Chondrocyte (in vitro differentiated cells): ENCODE results near the gene PEX7. TPM values are rescaled to one million over a fixed set of nuclear protein-coding genes. Genes with fewer than 3 reads are reported as not detected.
"Not testable (repeated sequence)": the region's sequence is repeated elsewhere in the genome, so short reads cannot be mapped to it uniquely, and the experiment has no call there.

Experiments
- DNase-seq: peaks from one replicate; pipeline ENCODE4 v3.0.0; 2021; ENCODE audit warnings: mixed read lengths, low spot score
- H3K27ac Mint-ChIP-seq: one replicate; pipeline ENCODE4 v1.8.0; 2021; ENCODE audit warnings: mild to moderate bottlenecking, moderate library complexity, mixed read lengths; ENCODE audit not compliant: unreplicated experiment
- H3K27me3 Mint-ChIP-seq: 2 replicates; pipeline ENCODE4 v1.8.0; 2021; ENCODE audit warnings: low read depth, mixed read lengths
- H3K36me3 Mint-ChIP-seq: 2 replicates; pipeline ENCODE4 v1.8.0; 2021; ENCODE audit warnings: low read depth, mixed read lengths
- H3K4me1 Mint-ChIP-seq: 2 replicates; pipeline ENCODE4 v1.8.0; 2021; ENCODE audit warnings: low read depth, mild to moderate bottlenecking, mixed read lengths
- H3K4me3 Mint-ChIP-seq: one replicate; pipeline ENCODE4 v1.8.0; 2021; ENCODE audit warnings: mild to moderate bottlenecking, moderate library complexity, mixed read lengths; ENCODE audit not compliant: unreplicated experiment
- H3K9me3 Mint-ChIP-seq: 2 replicates; pipeline ENCODE4 v1.8.0; 2021; ENCODE audit warnings: low read depth, mixed read lengths
- total RNA-seq: library from RNA; stranded (reverse); gene quantifications from 3 replicates; pipeline ENCODE4 v1.2.1, GENCODE V29; 2021
- TF ChIP-seq, protein P1 (sequence below): fragments of 200-600 bp; sonication (generic); IDR thresholded peaks from 2 replicates; pipeline ENCODE4 v1.5.0; 2021; ENCODE audit warnings: antibody characterized with exemption, mild to moderate bottlenecking, moderate library complexity

PEX7 gene
- total RNA-seq, 1 donor from 2014 or later: 7.0 TPM

DNA sequence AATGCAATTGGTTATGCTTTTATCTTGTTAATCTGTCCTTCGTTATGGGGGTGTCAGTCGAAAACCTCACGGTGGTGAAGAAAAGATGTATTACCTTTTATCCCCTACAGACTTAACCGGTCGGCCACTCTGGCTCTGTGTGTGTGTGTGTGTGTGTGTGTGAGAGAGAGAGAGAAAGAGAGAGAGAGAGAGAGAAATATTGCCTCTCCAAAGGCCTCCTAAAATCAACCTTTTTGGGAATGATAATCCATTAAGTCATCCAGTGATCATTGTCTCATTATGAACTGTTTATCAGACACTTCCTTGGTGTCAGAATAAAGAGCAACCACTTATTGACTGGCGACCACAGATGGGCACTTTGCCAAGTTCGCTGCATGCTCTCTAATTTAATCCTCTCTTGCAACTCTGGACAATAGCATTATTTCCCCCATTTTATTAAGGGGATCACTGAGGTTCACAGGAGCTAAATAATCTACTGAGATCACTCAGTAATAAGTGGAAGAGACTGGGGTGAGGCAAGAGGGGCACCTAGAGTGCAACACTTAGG lies 130.4 kb downstream of the PEX7 start:
- H3K36me3 Mint-ChIP-seq: peaks cover 2% of the 10 kb centered on the region
- no peak overlapping the region for H3K27ac Mint-ChIP-seq
- H3K9me3 Mint-ChIP-seq: peaks cover 7% of the 10 kb centered on the region
- TF ChIP-seq, protein P1, sequence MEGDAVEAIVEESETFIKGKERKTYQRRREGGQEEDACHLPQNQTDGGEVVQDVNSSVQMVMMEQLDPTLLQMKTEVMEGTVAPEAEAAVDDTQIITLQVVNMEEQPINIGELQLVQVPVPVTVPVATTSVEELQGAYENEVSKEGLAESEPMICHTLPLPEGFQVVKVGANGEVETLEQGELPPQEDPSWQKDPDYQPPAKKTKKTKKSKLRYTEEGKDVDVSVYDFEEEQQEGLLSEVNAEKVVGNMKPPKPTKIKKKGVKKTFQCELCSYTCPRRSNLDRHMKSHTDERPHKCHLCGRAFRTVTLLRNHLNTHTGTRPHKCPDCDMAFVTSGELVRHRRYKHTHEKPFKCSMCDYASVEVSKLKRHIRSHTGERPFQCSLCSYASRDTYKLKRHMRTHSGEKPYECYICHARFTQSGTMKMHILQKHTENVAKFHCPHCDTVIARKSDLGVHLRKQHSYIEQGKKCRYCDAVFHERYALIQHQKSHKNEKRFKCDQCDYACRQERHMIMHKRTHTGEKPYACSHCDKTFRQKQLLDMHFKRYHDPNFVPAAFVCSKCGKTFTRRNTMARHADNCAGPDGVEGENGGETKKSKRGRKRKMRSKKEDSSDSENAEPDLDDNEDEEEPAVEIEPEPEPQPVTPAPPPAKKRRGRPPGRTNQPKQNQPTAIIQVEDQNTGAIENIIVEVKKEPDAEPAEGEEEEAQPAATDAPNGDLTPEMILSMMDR: no peak
- DNase-seq: no peak
- no peak overlapping the region for H3K4me3 Mint-ChIP-seq
- peaks cover 5% of the 10 kb centered on the region for H3K4me1 Mint-ChIP-seq
- peaks cover 2% of the 10 kb centered on the region for H3K27me3 Mint-ChIP-seq

DNA sequence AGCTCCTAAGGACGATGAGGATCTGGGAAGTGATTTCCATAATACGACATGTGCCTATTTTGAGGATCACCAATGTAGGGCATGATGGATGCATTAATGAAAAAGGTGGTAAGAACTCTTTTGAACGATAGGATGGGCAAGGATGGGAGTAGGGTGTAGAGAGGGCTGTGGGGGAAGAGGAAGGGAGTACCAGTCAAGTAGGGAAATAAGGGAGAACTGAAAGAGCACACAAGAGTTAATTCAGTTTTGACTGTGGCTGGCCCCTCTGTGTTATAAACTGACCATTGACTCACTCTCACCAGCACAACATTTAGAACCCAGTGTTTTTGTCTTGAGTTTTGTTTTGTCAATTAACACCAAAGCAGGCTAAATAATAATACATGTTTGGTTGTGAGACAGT lies 132.7 kb downstream of the PEX7 start:
- no peak for DNase-seq
- no peak overlapping the region for H3K4me3 Mint-ChIP-seq
- no peak overlapping the region for H3K27ac Mint-ChIP-seq
- H3K9me3 Mint-ChIP-seq: no peaks in the 10 kb centered on the region
- H3K36me3 Mint-ChIP-seq: no peaks in the 10 kb centered on the region
- TF ChIP-seq, protein P1: no peak
- H3K4me1 Mint-ChIP-seq: peaks cover 5% of the 10 kb centered on the region
- peaks cover 6% of the 10 kb centered on the region for H3K27me3 Mint-ChIP-seq

DNA sequence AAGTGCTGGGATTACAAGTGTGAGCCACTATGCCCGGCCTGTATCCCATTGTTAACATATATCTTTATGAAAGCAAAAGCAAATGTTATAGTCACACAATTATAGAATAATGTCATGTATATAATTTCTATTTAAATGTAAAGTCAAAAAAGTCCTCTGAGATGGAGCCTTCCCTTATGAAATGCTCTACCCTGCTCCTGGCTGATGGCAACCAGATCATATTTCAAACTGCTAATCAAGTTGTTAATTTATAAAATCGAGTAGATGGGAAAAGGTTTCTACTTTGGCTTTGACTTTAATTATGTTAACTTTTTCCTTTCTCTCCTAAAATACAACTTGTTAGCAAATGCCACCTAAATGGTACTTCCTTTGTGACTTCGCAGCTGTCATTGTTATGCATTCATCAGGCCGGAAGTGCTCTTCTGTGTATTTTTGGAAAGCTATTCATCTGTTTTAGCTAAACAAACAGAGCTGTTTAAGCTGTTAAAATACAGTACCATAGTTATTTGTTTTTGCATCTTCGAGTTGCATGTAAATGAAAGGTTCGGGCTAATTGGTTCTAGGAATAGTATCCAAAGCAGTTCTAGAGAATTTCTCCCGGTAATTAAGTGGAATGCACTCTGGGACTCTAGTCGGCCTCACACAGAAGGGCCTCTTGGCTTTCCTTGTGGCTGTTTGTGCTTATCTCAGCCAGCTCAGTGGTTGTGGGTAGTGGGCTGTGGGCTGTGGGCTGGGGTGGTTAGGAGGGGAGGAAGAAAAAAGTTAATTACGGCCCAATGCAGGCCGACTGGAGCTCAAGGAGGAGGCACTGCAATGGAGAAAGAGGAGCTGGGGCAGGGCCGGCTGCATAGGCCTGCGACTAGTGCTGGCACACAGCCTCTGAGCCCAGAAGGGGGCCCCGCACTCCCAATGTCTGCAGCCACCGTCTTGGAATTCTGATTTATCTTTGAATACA lies 134.5 kb downstream of the PEX7 start:
- H3K4me3 Mint-ChIP-seq: no peak overlapping the region
- no peaks in the 10 kb centered on the region for H3K9me3 Mint-ChIP-seq
- TF ChIP-seq, protein P1: no peak
- no peaks in the 10 kb centered on the region for H3K36me3 Mint-ChIP-seq
- no peak for DNase-seq
- H3K27ac Mint-ChIP-seq: no peak overlapping the region
- peaks cover 5% of the 10 kb centered on the region for H3K4me1 Mint-ChIP-seq
- H3K27me3 Mint-ChIP-seq: peaks cover 6% of the 10 kb centered on the region

DNA sequence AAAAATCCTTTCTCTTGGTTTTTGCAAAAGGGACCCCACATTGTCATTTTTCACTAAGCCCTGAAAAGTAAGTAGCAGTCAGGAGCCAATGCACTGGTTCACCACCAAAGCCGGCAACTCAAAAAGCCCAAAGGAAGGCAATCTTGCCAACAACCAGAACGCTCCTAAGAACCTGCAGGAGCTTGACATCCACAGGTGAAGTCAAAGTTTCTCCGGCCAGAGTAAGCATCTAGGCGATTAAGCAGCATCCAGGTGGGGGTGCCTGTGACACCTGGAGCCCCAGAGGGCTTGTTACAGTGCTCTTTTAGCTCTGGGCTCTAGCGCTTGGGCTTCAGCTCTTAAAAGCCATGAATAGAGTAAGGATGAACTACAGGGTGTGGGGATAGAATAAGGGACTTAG lies 135.8 kb downstream of the PEX7 start:
- H3K36me3 Mint-ChIP-seq: no peaks in the 10 kb centered on the region
- no peak overlapping the region for H3K27ac Mint-ChIP-seq
- H3K4me3 Mint-ChIP-seq: no peak overlapping the region
- TF ChIP-seq, protein P1: no peak
- H3K4me1 Mint-ChIP-seq: peaks cover 5% of the 10 kb centered on the region
- peaks cover 6% of the 10 kb centered on the region for H3K27me3 Mint-ChIP-seq
- DNase-seq: no peak
- no peaks in the 10 kb centered on the region for H3K9me3 Mint-ChIP-seq

DNA sequence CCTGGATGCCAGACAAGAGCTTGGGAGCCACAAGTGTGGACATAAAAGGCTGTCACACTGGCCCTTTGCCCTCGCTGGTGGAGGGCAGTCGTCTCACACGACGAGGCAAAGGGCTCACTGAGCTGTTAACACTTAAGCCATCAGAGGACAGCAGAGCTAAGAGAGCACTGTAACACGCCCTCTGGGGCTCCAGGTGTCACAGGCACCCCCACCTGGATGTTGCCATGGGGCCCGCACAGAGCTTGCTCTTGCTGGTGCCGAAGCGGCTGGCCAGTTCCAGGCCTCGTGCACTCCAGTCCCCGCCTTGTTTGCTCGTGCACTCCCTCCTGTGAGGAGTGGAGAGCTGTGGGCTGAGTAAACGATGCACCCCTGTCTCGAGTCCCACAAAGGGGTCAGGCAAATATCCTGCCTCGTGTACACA lies 137.1 kb downstream of the PEX7 start:
- H3K4me1 Mint-ChIP-seq: peaks cover 5% of the 10 kb centered on the region
- H3K36me3 Mint-ChIP-seq: no peaks in the 10 kb centered on the region
- DNase-seq: no peak
- H3K9me3 Mint-ChIP-seq: no peaks in the 10 kb centered on the region
- peaks cover 6% of the 10 kb centered on the region for H3K27me3 Mint-ChIP-seq
- no peak overlapping the region for H3K27ac Mint-ChIP-seq
- H3K4me3 Mint-ChIP-seq: no peak overlapping the region
- TF ChIP-seq, protein P1: no peak

DNA sequence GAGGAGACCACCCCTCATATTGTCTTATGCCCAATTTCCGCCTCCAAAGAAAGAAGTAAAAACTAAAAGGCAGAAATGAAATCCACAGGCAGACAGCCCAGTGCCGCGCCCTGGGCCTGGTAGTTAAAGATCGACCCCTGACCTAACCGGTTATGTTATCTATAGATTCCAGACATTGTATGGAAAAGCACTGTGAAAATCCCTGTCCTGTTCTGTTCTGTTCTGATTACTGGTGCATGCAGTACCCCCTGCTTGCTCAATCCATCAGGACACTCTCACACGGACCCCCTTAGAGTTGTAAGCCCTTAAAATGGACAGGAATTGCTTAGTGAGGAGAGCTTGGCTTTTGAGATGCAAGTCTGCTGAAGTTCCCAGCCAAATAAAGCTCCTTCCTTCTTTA lies 137.5 kb downstream of the PEX7 start:
- not testable (repeated sequence) for H3K4me3 Mint-ChIP-seq, DNase-seq, H3K4me1 Mint-ChIP-seq, H3K36me3 Mint-ChIP-seq, H3K27me3 Mint-ChIP-seq, H3K9me3 Mint-ChIP-seq, H3K27ac Mint-ChIP-seq
